SK-N-SH (cell line): Measurements from ENCODE around the gene GRAMD1B. TPM values are rescaled to one million over a fixed set of nuclear protein-coding genes. Genes with fewer than 3 reads are reported as not detected.

Experiments used
- CTCF ChIA-PET: fragments of 300-600, 350-600 bp; formaldehyde crosslinking; extraction: SDS; loops from one replicate; lab custom pipeline; 2021; lab: Yijun Ruan, JAX
- POLR2A ChIA-PET: fragments of 350-600 bp; sonication (Branson Sonifier 250); formaldehyde crosslinking; extraction: SDS; loops from one replicate; lab custom pipeline; 2020; ENCODE audit warnings: antibody characterized with exemption, inconsistent platforms; lab: Yijun Ruan, JAX
- DNase-seq: peaks from one replicate; pipeline ENCODE4 v3.0.0; 2012
- H2AFZ ChIP-seq: fragments of 200-600 bp; sonication (generic); 2 replicates; pipeline ENCODE4 v1.8.1; 2016; ENCODE audit warnings: antibody characterized with exemption, mild to moderate bottlenecking, low read depth
- H3F3A ChIP-seq: fragments of 200-600 bp; sonication (generic); replicated peaks from 2 replicates; pipeline ENCODE3; 2016; ENCODE audit warnings: antibody characterized with exemption, mild to moderate bottlenecking; ENCODE audit not compliant: insufficient read depth
- H3K27ac ChIP-seq, 2 experiments: fragments of 200-500 bp in 1 of 2; fragments of 200-600 bp in 1 of 2; sonication (Bioruptor generic) in 1 of 2; sonication (generic), shearing (Covaris generic) in 1 of 2; 2 replicates each; pipeline versions ENCODE4 v1.5.1 to v1.6.1; 2014 to 2016; ENCODE audit warnings: low read depth in 2 of 2, inconsistent platforms in 1 of 2, low read length in 1 of 2, mild to moderate bottlenecking in 1 of 2, mixed read lengths in 1 of 2
- H3K27me3 ChIP-seq: fragments of 200-600 bp; sonication (generic), shearing (Covaris generic); 2 replicates; pipeline ENCODE4 v1.6.1; 2016; ENCODE audit warnings: mixed run types; ENCODE audit not compliant: insufficient read depth
- H3K36me3 ChIP-seq, 2 experiments: fragments of 200-500 bp in 1 of 2; fragments of 200-600 bp in 1 of 2; sonication (Bioruptor generic) in 1 of 2; sonication (generic) in 1 of 2; replicated peaks in 1 of 2; 2 replicates each; pipeline versions ENCODE3 to v1.5.1; 2014 to 2016; ENCODE audit warnings: low read length in 1 of 2, mild to moderate bottlenecking in 1 of 2; ENCODE audit not compliant: insufficient read depth in 2 of 2, control insufficient read depth in 1 of 2
- H3K4me1 ChIP-seq, 2 experiments: fragments of 200-500 bp in 1 of 2; fragments of 200-600 bp in 1 of 2; sonication (Bioruptor generic) in 1 of 2; sonication (generic), shearing (Covaris generic) in 1 of 2; 2 replicates each; pipeline versions ENCODE4 v1.5.1 to v1.6.1; 2014 to 2016; ENCODE audit warnings: low read depth in 1 of 2, low read length in 1 of 2, mixed run types in 1 of 2; ENCODE audit not compliant: insufficient read depth in 2 of 2, control insufficient read depth in 1 of 2
- H3K4me2 ChIP-seq: fragments of 200-600 bp; sonication (generic), shearing (Covaris generic); 2 replicates; pipeline ENCODE4 v1.6.1; 2017; ENCODE audit warnings: mixed run types
- H3K4me3 ChIP-seq, 2 experiments: fragments of 200-500 bp in 1 of 2; fragments of 200-600 bp in 1 of 2; sonication (Bioruptor generic) in 1 of 2; sonication (generic), shearing (Covaris generic) in 1 of 2; 2 replicates each; pipeline versions ENCODE4 v1.5.1 to v1.8.1; 2014 to 2016; ENCODE audit warnings: low read depth in 2 of 2, inconsistent platforms in 1 of 2, low read length in 1 of 2, mild to moderate bottlenecking in 1 of 2, mixed read lengths in 1 of 2, moderate library complexity in 1 of 2
- H3K79me2 ChIP-seq: fragments of 200-600 bp; sonication (generic); 2 replicates; pipeline ENCODE4 v1.8.1; 2017; ENCODE audit warnings: mild to moderate bottlenecking; ENCODE audit not compliant: insufficient read depth
- H3K9ac ChIP-seq: fragments of 200-600 bp; sonication (generic); 2 replicates; pipeline ENCODE4 v1.6.1; 2017; ENCODE audit warnings: mixed run types
- H3K9me2 ChIP-seq: fragments of 200-600 bp; sonication (generic); 2 replicates; pipeline ENCODE4 v1.6.1; 2017; ENCODE audit warnings: mixed run types
- H3K9me3 ChIP-seq: fragments of 200-600 bp; sonication (generic); 2 replicates; pipeline ENCODE4 v1.6.1; 2017; ENCODE audit warnings: mixed run types, mild to moderate bottlenecking, moderate library complexity
- H4K20me1 ChIP-seq: fragments of 200-600 bp; sonication (generic); 2 replicates; pipeline ENCODE4 v1.6.1; 2017; ENCODE audit warnings: mild to moderate bottlenecking, mixed run types; ENCODE audit not compliant: insufficient read depth
- ELF1 ChIP-seq: IDR thresholded peaks from 2 replicates; pipeline ENCODE4 v1.4.0; 2012
- EZH2phosphoT487 ChIP-seq: fragments of 200-600 bp; sonication (generic); IDR thresholded peaks from 2 replicates; pipeline ENCODE4 v1.6.1; 2017; ENCODE audit warnings: low read depth, mixed run types, mild to moderate bottlenecking, antibody characterized with exemption, moderate library complexity, borderline replicate concordance
- FOSL2 ChIP-seq: IDR thresholded peaks from 2 replicates; pipeline ENCODE4 v1.4.0; 2012; ENCODE audit warnings: low read depth, mild to moderate bottlenecking, moderate library complexity, borderline replicate concordance
- FOXJ3 ChIP-seq: sonication (generic); formaldehyde crosslinking; IDR thresholded peaks from 2 replicates; pipeline ENCODE4 v1.5.1; 2020; ENCODE audit warnings: mild to moderate bottlenecking, missing genetic modification reagents
- MAX ChIP-seq: IDR thresholded peaks from 2 replicates; pipeline ENCODE4 v1.4.0; 2012; ENCODE audit warnings: low read depth
- NRF1 ChIP-seq: IDR thresholded peaks from 2 replicates; pipeline ENCODE4 v1.6.1; 2012; ENCODE audit warnings: low read depth, mild to moderate bottlenecking, low read length
- PBX3 ChIP-seq: IDR thresholded peaks from 2 replicates; pipeline ENCODE4; 2012
- POLR2AphosphoS5 ChIP-seq: IDR thresholded peaks from 2 replicates; pipeline ENCODE4 v1.6.1; 2012; ENCODE audit warnings: low read depth, low read length
- RFX5 ChIP-seq: IDR thresholded peaks from 2 replicates; pipeline ENCODE4 v1.6.1; 2012; ENCODE audit warnings: mild to moderate bottlenecking, improper control_type of control experiment, low read length
- SMC3 ChIP-seq: IDR thresholded peaks from 2 replicates; pipeline ENCODE4 v1.6.1; 2012; ENCODE audit warnings: low read depth, low read length, improper control_type of control experiment
- TAF1 ChIP-seq: IDR thresholded peaks from 2 replicates; pipeline ENCODE4 v1.6.1; 2012; ENCODE audit warnings: low read depth, mild to moderate bottlenecking, low read length, moderate library complexity, borderline replicate concordance
- TCF12 ChIP-seq: IDR thresholded peaks from 2 replicates; pipeline ENCODE4 v1.4.0; 2012
- TEAD4 ChIP-seq: IDR thresholded peaks from 2 replicates; pipeline ENCODE4 v1.4.0; 2012; ENCODE audit warnings: mild to moderate bottlenecking, borderline replicate concordance; ENCODE audit not compliant: insufficient read depth
- WGBS: methylation state at CpG from one replicate; pipeline ENCODE4 v1.1.6; 2017; ENCODE audit warnings: low lambda C conversion rate; 5-methylcytosine and 5-hydroxymethylcytosine counted together
- polyA plus RNA-seq, 3 experiments: library from polyadenylated mRNA; depleted of rRNA; stranded (reverse); fragments of >200 nt; gene quantifications; 2 replicates each; pipeline ENCODE4 v1.2.3, GENCODE V29; 2012
- TF ChIP-seq, protein P1 (sequence below): IDR thresholded peaks from 2 replicates; pipeline ENCODE4 v1.6.1; 2012; ENCODE audit warnings: mild to moderate bottlenecking, low read depth, low read length, moderate library complexity
- TF ChIP-seq, protein P2 (sequence below): fragments of 150-350 bp; IDR thresholded peaks from 2 replicates; pipeline ENCODE4 v1.6.1; 2017; ENCODE audit warnings: antibody characterized with exemption, low read length, low read depth, borderline replicate concordance

GRAMD1B gene
- polyA plus RNA-seq, 1 of the 3 experiments (the other 2 are of a cell fraction), result 14.5 TPM

DNA sequence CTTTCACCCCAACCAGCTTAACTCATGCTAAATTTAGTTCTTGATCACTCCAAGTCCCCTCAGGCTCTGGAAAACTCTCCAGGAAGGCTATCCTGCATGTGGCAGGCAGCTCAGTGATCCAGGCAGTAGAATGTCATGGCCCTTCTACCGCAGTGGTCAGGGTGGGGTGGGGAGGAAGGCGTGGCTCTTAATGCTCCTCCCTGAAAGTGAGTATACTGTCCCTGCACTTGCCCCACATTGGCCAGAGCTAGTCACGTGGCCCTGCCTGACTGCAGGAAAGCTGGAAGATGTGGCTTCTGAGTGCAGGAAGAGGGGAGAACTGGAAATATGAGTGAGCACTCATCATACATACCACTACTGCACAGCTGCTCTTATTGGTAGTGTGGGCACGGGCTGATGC lies 102.1 kb downstream of the GRAMD1B start (continued):
- TF ChIP-seq MAX, result no peak
- TF ChIP-seq, protein P1, sequence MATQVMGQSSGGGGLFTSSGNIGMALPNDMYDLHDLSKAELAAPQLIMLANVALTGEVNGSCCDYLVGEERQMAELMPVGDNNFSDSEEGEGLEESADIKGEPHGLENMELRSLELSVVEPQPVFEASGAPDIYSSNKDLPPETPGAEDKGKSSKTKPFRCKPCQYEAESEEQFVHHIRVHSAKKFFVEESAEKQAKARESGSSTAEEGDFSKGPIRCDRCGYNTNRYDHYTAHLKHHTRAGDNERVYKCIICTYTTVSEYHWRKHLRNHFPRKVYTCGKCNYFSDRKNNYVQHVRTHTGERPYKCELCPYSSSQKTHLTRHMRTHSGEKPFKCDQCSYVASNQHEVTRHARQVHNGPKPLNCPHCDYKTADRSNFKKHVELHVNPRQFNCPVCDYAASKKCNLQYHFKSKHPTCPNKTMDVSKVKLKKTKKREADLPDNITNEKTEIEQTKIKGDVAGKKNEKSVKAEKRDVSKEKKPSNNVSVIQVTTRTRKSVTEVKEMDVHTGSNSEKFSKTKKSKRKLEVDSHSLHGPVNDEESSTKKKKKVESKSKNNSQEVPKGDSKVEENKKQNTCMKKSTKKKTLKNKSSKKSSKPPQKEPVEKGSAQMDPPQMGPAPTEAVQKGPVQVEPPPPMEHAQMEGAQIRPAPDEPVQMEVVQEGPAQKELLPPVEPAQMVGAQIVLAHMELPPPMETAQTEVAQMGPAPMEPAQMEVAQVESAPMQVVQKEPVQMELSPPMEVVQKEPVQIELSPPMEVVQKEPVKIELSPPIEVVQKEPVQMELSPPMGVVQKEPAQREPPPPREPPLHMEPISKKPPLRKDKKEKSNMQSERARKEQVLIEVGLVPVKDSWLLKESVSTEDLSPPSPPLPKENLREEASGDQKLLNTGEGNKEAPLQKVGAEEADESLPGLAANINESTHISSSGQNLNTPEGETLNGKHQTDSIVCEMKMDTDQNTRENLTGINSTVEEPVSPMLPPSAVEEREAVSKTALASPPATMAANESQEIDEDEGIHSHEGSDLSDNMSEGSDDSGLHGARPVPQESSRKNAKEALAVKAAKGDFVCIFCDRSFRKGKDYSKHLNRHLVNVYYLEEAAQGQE, result no peak
- TF ChIP-seq, protein P2, sequence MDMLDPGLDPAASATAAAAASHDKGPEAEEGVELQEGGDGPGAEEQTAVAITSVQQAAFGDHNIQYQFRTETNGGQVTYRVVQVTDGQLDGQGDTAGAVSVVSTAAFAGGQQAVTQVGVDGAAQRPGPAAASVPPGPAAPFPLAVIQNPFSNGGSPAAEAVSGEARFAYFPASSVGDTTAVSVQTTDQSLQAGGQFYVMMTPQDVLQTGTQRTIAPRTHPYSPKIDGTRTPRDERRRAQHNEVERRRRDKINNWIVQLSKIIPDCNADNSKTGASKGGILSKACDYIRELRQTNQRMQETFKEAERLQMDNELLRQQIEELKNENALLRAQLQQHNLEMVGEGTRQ, result no peak

DNA sequence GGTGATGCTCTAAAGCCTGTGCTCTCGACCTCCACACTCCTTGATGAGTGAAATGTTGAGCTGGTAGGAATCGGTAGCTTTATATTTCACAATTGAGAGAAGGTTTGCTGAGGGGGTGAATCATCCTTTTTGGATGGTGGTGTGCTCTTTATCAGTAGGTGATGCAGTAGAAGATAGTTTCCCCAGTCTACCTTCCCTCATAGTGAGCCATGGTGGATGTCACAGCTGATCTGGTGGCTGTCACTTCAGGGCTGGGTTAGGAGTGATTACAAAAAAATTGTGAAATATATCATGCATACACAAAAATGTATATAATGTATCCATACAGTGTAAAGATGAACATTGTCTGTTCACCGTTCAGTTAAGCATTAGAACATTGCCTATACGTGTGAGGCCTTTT lies 105.3 kb downstream of the GRAMD1B start:
- no peak overlapping the region for H3K9ac ChIP-seq
- no peaks in the 10 kb centered on the region for H3K9me2 ChIP-seq
- POLR2A ChIA-PET, result no interaction called here
- peaks cover 4% of the 10 kb centered on the region; the same call in 1 of the 2 replicates for H3K79me2 ChIP-seq
- CTCF ChIA-PET, result interaction anchor here (0.7 to 1.4 kb wide), 3 partner anchors 13 to 24 kb away, joined by 3 to 4 read pairs (median 4); no protein-coding TSS in a partner anchor
- no peak overlapping the region for H3K27ac ChIP-seq
- no peaks in the 10 kb centered on the region for H3K27me3 ChIP-seq
- WGBS, result 97% methylated on average over 4 of the region's 4 CpGs
- no peaks in the 10 kb centered on the region for H4K20me1 ChIP-seq
- H3K4me2 ChIP-seq, result no peak overlapping the region
- H3K9me3 ChIP-seq, result no peaks in the 10 kb centered on the region
- TF ChIP-seq POLR2AphosphoS5, result no peak
- TF ChIP-seq PBX3, result no peak
- TF ChIP-seq SMC3, result no peak
- TF ChIP-seq FOXJ3 (CRISPR knock-in tag), result no peak
- no peak for TF ChIP-seq NRF1
- no peak for TF ChIP-seq TCF12
- TF ChIP-seq ELF1, result no peak
- no peak for TF ChIP-seq FOSL2
- no peak for TF ChIP-seq EZH2phosphoT487
- no peak for TF ChIP-seq TEAD4
- TF ChIP-seq RFX5, result no peak
- TF ChIP-seq TAF1, result no peak
- no peak overlapping the region for H3K4me3 ChIP-seq
- no peak overlapping the region for H2AFZ ChIP-seq
- no peaks in the 10 kb centered on the region; a peak in 1 of 4 replicates for H3K4me1 ChIP-seq
- H3F3A ChIP-seq, result no peaks in the 10 kb centered on the region
- no peak for DNase-seq
- peaks cover 0 to 3% of the 10 kb centered on the region in 2 experiments for H3K36me3 ChIP-seq
